GM23338 (cell line): ENCODE results near the gene SMIM35. TPM values are rescaled to one million over a fixed set of nuclear protein-coding genes. Genes with fewer than 3 reads are reported as not detected.

ENCODE experiments used
- ATAC-seq: fragments of 200-7000 bp; cut with Tn5 transposase; 3 replicates; pipeline ENCODE4 v1.9.1; 2020
- DNase-seq: peaks from one replicate; pipeline ENCODE4 v3.0.0-alpha.2; 2015; ENCODE audit warnings: low spot score
- H2AFZ ChIP-seq: fragments of 200-600 bp; sonication (generic); 2 replicates; pipeline ENCODE4 v1.8.0; 2016; ENCODE audit warnings: antibody characterized with exemption, mild to moderate bottlenecking, moderate library complexity
- H3F3A ChIP-seq: fragments of 200-600 bp; sonication (generic); replicated peaks from 2 replicates; pipeline ENCODE4 v1.8.0; 2017; ENCODE audit warnings: antibody characterized with exemption, mixed run types, low read depth
- H3K27ac ChIP-seq: fragments of 200-600 bp; sonication (generic); 2 replicates; pipeline ENCODE4 v1.6.1; 2016; ENCODE audit warnings: low read depth
- H3K27me3 ChIP-seq: fragments of 200-600 bp; sonication (generic); 2 replicates; pipeline ENCODE4 v1.8.0; 2016; ENCODE audit warnings: mild to moderate bottlenecking, mixed run types, moderate library complexity; ENCODE audit not compliant: insufficient read depth
- H3K36me3 ChIP-seq: fragments of 200-600 bp; sonication (generic); 2 replicates; pipeline ENCODE4 v1.8.0; 2016; ENCODE audit warnings: mild to moderate bottlenecking; ENCODE audit not compliant: insufficient read depth
- H3K4me1 ChIP-seq: fragments of 200-600 bp; sonication (generic); 2 replicates; pipeline ENCODE4 v1.8.0; 2016; ENCODE audit warnings: mild to moderate bottlenecking, moderate library complexity; ENCODE audit not compliant: insufficient read depth
- H3K4me2 ChIP-seq: fragments of 200-600 bp; sonication (generic); 2 replicates; pipeline ENCODE4 v1.7.1; 2017; ENCODE audit warnings: mixed run types
- H3K4me3 ChIP-seq: fragments of 200-600 bp; sonication (generic); 2 replicates; pipeline ENCODE4 v1.6.1; 2016; ENCODE audit warnings: mixed run types
- H3K79me2 ChIP-seq: fragments of 200-600 bp; sonication (generic); replicated peaks from 2 replicates; pipeline ENCODE4 v1.8.0; 2017; ENCODE audit warnings: mild to moderate bottlenecking; ENCODE audit not compliant: insufficient read depth
- H3K9me2 ChIP-seq: fragments of 200-600 bp; sonication (generic); 2 replicates; pipeline ENCODE4 v1.8.0; 2017; ENCODE audit not compliant: insufficient read depth
- H4K20me1 ChIP-seq: fragments of 200-600 bp; sonication (generic); replicated peaks from 2 replicates; pipeline ENCODE4 v1.8.0; 2017; ENCODE audit warnings: mild to moderate bottlenecking; ENCODE audit not compliant: insufficient read depth
- H3K27ac Mint-ChIP-seq: 2 replicates; pipeline ENCODE4 v1.8.0; 2020; ENCODE audit warnings: inconsistent platforms, mild to moderate bottlenecking, moderate library complexity, mixed read lengths
- H3K27me3 Mint-ChIP-seq: 3 replicates; pipeline ENCODE4 v1.8.0; 2022; ENCODE audit warnings: low read depth, mild to moderate bottlenecking, moderate library complexity, mixed read lengths, inconsistent platforms; ENCODE audit not compliant: insufficient read depth, poor library complexity
- H3K36me3 Mint-ChIP-seq: 3 replicates; pipeline ENCODE4 v1.8.0; 2021; ENCODE audit warnings: low read depth, mild to moderate bottlenecking, inconsistent platforms, moderate library complexity, mixed read lengths
- H3K4me1 Mint-ChIP-seq: 3 replicates; pipeline ENCODE4 v1.8.0; 2020; ENCODE audit warnings: mild to moderate bottlenecking, inconsistent platforms, mixed read lengths
- H3K4me3 Mint-ChIP-seq: 3 replicates; pipeline ENCODE4 v1.8.0; 2021; ENCODE audit warnings: moderate library complexity, mild to moderate bottlenecking, inconsistent platforms, mixed read lengths
- H3K9me3 Mint-ChIP-seq: 3 replicates; pipeline ENCODE4 v1.8.0; 2020; ENCODE audit warnings: moderate library complexity, mild to moderate bottlenecking, inconsistent platforms, mixed read lengths
- CREB1 ChIP-seq: fragments of 250-450 bp; sonication (Bioruptor Pico); IDR thresholded peaks from 2 replicates; pipeline ENCODE4 v1.5.0; 2020; ENCODE audit warnings: low read depth, mild to moderate bottlenecking, moderate library complexity
- EZH2phosphoT487 ChIP-seq: fragments of 200-600 bp; sonication (generic); IDR thresholded peaks from one replicate; pipeline ENCODE4 v1.8.1; 2018; ENCODE audit warnings: antibody characterized with exemption; ENCODE audit not compliant: unreplicated experiment
- JUNB ChIP-seq: IDR thresholded peaks from one replicate; pipeline ENCODE4 v1.6.1; 2016; ENCODE audit warnings: antibody characterized with exemption; ENCODE audit not compliant: unreplicated experiment
- NANOG ChIP-seq: IDR thresholded peaks from 2 replicates; pipeline ENCODE4 v1.6.1; 2016; ENCODE audit warnings: antibody characterized with exemption, borderline replicate concordance
- POLR2AphosphoS5 ChIP-seq: IDR thresholded peaks from 2 replicates; pipeline ENCODE4 v1.6.1; 2016; ENCODE audit warnings: antibody characterized with exemption, low read depth
- STAT1 ChIP-seq: IDR thresholded peaks from one replicate; pipeline ENCODE4 v1.6.1; 2016; ENCODE audit warnings: antibody characterized with exemption; ENCODE audit not compliant: unreplicated experiment
- ZNF114 ChIP-seq: fragments of 250-450 bp; sonication (Bioruptor Pico); IDR thresholded peaks from 2 replicates; pipeline ENCODE4 v1.5.0; 2020; ENCODE audit warnings: mild to moderate bottlenecking, moderate library complexity
- ZNF331 ChIP-seq: fragments of 250-450 bp; sonication (Bioruptor Pico); IDR thresholded peaks from 2 replicates; pipeline ENCODE4 v1.5.0; 2020; ENCODE audit warnings: low read depth, mild to moderate bottlenecking, moderate library complexity
- polyA plus RNA-seq: library from polyadenylated mRNA; unstranded; fragments of >200 nt; fragmentation: Nextera tagmentation; extraction: Ambion mirVana; gene quantifications from 2 replicates; pipeline ENCODE4 v1.2.1, GENCODE V29; 2016
- total RNA-seq: library from RNA; depleted of rRNA; stranded (reverse); fragments of >200 nt; shearing (Covaris generic); gene quantifications from 2 replicates; pipeline ENCODE4 v1.2.3, GENCODE V29; 2014
- TF ChIP-seq, protein P1 (sequence below), 2 experiments: fragments of 200-600 bp in 1 of 2; sonication (generic) in 1 of 2; conservative IDR thresholded peaks; 2 replicates each; pipeline versions ENCODE4 v1.5.1 to v1.6.1; 2016 to 2017; ENCODE audit warnings: antibody characterized with exemption in 2 of 2, low read depth in 2 of 2, mild to moderate bottlenecking in 2 of 2, moderate library complexity in 1 of 2
- TF ChIP-seq, protein P2 (sequence below): IDR thresholded peaks from 2 replicates; pipeline ENCODE4 v1.6.1; 2016; ENCODE audit warnings: antibody characterized with exemption
- TF ChIP-seq, protein P3 (sequence below): IDR thresholded peaks from one replicate; pipeline ENCODE4 v1.6.1; 2018; ENCODE audit warnings: antibody characterized with exemption; ENCODE audit not compliant: unreplicated experiment
- TF ChIP-seq, protein P4 (sequence below): fragments of 250-450 bp; sonication (Bioruptor Pico); IDR thresholded peaks from 2 replicates; pipeline ENCODE4 v1.5.0; 2020; ENCODE audit warnings: mild to moderate bottlenecking, moderate library complexity

The SMIM35 gene
- total and polyA plus RNA-seq, 2 experiments from 2014 or later = not detected

DNA sequence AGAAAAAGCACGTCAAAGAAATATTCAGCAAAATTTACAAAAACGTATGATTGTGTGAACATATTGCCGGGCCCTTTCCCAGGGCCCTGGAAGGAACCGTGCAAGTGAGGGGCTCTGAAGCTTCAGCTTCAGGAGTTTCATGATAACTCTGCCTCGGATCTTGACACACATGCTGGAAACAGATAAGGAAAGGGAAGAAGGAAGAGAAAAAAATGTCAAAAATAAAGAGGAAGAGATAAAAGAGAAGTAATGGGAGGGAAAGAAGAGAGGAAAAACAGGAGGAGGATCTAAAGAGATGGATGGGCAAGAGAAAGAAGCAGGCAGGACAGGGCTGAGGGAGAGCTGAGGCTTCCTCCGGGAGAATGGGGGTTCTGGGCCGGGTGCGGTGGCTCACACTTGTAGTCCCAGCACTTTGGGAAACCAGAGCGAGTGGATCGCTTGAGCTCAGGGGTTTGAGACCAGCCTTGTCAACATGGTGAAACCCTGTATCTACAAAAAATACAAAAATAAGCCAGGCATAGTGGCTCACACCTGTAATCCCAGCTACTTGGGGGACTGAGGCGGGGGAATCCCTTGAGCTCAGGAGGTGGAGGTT, 12.6 kb downstream of the SMIM35 start (continued):
- TF ChIP-seq, protein P1, sequence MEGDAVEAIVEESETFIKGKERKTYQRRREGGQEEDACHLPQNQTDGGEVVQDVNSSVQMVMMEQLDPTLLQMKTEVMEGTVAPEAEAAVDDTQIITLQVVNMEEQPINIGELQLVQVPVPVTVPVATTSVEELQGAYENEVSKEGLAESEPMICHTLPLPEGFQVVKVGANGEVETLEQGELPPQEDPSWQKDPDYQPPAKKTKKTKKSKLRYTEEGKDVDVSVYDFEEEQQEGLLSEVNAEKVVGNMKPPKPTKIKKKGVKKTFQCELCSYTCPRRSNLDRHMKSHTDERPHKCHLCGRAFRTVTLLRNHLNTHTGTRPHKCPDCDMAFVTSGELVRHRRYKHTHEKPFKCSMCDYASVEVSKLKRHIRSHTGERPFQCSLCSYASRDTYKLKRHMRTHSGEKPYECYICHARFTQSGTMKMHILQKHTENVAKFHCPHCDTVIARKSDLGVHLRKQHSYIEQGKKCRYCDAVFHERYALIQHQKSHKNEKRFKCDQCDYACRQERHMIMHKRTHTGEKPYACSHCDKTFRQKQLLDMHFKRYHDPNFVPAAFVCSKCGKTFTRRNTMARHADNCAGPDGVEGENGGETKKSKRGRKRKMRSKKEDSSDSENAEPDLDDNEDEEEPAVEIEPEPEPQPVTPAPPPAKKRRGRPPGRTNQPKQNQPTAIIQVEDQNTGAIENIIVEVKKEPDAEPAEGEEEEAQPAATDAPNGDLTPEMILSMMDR (conservative IDR thresholded peaks at IDR 0.05; ENCODE audit: low read depth in 2 of 2) = no peak
- TF ChIP-seq EZH2phosphoT487 (no peak), STAT1 (no peak), POLR2AphosphoS5 (no peak), CREB1 (CRISPR knock-in tag) (no peak), JUNB (no peak), ZNF114 (CRISPR knock-in tag) (no peak), ZNF331 (CRISPR knock-in tag) (no peak), NANOG (no peak)
- TF ChIP-seq, protein P2, sequence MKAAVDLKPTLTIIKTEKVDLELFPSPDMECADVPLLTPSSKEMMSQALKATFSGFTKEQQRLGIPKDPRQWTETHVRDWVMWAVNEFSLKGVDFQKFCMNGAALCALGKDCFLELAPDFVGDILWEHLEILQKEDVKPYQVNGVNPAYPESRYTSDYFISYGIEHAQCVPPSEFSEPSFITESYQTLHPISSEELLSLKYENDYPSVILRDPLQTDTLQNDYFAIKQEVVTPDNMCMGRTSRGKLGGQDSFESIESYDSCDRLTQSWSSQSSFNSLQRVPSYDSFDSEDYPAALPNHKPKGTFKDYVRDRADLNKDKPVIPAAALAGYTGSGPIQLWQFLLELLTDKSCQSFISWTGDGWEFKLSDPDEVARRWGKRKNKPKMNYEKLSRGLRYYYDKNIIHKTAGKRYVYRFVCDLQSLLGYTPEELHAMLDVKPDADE = no peak
- TF ChIP-seq, protein P3, sequence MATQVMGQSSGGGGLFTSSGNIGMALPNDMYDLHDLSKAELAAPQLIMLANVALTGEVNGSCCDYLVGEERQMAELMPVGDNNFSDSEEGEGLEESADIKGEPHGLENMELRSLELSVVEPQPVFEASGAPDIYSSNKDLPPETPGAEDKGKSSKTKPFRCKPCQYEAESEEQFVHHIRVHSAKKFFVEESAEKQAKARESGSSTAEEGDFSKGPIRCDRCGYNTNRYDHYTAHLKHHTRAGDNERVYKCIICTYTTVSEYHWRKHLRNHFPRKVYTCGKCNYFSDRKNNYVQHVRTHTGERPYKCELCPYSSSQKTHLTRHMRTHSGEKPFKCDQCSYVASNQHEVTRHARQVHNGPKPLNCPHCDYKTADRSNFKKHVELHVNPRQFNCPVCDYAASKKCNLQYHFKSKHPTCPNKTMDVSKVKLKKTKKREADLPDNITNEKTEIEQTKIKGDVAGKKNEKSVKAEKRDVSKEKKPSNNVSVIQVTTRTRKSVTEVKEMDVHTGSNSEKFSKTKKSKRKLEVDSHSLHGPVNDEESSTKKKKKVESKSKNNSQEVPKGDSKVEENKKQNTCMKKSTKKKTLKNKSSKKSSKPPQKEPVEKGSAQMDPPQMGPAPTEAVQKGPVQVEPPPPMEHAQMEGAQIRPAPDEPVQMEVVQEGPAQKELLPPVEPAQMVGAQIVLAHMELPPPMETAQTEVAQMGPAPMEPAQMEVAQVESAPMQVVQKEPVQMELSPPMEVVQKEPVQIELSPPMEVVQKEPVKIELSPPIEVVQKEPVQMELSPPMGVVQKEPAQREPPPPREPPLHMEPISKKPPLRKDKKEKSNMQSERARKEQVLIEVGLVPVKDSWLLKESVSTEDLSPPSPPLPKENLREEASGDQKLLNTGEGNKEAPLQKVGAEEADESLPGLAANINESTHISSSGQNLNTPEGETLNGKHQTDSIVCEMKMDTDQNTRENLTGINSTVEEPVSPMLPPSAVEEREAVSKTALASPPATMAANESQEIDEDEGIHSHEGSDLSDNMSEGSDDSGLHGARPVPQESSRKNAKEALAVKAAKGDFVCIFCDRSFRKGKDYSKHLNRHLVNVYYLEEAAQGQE = no peak

DNA sequence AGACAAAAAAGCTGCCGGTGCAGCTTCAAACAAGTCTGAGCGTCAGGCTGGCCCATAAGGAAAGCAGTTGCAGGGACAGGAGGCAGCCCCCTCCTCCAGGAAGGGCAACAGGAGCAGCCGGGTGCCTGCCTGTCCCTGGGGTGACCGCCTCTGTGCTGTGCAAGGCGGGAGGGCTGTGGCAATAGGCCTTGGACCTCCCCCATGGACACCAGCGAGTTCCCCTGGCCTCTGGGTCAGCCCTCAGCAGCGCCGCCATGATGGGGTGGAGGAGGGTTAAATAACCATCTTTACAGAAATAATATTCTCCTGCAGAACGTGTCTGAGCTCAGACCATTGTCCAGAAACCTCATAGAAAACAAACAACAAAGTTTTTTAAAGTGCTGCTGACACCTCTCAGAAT, 13.2 kb downstream of the SMIM35 start:
- Mint-ChIP-seq H3K27ac (no peak overlapping the region), H3K36me3 (no peaks in the 10 kb centered on the region), H3K4me1 (peaks cover 15% of the 10 kb centered on the region), H3K9me3 (no peaks in the 10 kb centered on the region; the same call in 2 of the 3 replicates), H3K27me3 (peaks cover 11% of the 10 kb centered on the region), H3K4me3 (no peak overlapping the region)
- Histone ChIP-seq H3K27me3 (no peaks in the 10 kb centered on the region), H3F3A (no peaks in the 10 kb centered on the region), H3K9me2 (no peaks in the 10 kb centered on the region), H3K27ac (no peak overlapping the region), H3K4me1 (peaks cover 8% of the 10 kb centered on the region; the same call in 1 of the 2 replicates), H3K4me3 (no peak overlapping the region), H3K4me2 (no peak overlapping the region), H3K79me2 (no peaks in the 10 kb centered on the region), H3K36me3 (no peaks in the 10 kb centered on the region), H2AFZ (no peak overlapping the region), H4K20me1 (no peaks in the 10 kb centered on the region)
- ATAC-seq = no peak
- DNase-seq = no peak
- no peak for TF ChIP-seq ZNF114 (CRISPR knock-in tag)
- TF ChIP-seq, protein P4, sequence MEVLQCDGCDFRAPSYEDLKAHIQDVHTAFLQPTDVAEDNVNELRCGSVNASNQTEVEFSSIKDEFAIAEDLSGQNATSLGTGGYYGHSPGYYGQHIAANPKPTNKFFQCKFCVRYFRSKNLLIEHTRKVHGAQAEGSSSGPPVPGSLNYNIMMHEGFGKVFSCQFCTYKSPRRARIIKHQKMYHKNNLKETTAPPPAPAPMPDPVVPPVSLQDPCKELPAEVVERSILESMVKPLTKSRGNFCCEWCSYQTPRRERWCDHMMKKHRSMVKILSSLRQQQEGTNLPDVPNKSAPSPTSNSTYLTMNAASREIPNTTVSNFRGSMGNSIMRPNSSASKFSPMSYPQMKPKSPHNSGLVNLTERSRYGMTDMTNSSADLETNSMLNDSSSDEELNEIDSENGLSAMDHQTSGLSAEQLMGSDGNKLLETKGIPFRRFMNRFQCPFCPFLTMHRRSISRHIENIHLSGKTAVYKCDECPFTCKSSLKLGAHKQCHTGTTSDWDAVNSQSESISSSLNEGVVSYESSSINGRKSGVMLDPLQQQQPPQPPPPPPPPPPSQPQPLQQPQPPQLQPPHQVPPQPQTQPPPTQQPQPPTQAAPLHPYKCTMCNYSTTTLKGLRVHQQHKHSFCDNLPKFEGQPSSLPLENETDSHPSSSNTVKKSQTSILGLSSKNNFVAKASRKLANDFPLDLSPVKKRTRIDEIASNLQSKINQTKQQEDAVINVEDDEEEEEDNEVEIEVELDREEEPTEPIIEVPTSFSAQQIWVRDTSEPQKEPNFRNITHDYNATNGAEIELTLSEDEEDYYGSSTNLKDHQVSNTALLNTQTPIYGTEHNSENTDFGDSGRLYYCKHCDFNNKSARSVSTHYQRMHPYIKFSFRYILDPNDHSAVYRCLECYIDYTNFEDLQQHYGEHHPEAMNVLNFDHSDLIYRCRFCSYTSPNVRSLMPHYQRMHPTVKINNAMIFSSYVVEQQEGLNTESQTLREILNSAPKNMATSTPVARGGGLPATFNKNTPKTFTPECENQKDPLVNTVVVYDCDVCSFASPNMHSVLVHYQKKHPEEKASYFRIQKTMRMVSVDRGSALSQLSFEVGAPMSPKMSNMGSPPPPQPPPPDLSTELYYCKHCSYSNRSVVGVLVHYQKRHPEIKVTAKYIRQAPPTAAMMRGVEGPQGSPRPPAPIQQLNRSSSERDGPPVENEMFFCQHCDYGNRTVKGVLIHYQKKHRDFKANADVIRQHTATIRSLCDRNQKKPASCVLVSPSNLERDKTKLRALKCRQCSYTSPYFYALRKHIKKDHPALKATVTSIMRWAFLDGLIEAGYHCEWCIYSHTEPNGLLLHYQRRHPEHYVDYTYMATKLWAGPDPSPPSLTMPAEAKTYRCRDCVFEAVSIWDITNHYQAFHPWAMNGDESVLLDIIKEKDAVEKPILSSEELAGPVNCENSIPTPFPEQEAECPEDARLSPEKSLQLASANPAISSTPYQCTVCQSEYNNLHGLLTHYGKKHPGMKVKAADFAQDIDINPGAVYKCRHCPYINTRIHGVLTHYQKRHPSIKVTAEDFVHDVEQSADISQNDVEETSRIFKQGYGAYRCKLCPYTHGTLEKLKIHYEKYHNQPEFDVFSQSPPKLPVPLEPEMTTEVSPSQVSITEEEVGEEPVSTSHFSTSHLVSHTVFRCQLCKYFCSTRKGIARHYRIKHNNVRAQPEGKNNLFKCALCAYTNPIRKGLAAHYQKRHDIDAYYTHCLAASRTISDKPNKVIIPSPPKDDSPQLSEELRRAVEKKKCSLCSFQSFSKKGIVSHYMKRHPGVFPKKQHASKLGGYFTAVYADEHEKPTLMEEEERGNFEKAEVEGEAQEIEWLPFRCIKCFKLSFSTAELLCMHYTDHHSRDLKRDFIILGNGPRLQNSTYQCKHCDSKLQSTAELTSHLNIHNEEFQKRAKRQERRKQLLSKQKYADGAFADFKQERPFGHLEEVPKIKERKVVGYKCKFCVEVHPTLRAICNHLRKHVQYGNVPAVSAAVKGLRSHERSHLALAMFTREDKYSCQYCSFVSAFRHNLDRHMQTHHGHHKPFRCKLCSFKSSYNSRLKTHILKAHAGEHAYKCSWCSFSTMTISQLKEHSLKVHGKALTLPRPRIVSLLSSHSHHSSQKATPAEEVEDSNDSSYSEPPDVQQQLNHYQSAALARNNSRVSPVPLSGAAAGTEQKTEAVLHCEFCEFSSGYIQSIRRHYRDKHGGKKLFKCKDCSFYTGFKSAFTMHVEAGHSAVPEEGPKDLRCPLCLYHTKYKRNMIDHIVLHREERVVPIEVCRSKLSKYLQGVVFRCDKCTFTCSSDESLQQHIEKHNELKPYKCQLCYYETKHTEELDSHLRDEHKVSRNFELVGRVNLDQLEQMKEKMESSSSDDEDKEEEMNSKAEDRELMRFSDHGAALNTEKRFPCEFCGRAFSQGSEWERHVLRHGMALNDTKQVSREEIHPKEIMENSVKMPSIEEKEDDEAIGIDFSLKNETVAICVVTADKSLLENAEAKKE = no peak
- TF ChIP-seq STAT1 = no peak
- no peak for TF ChIP-seq NANOG
